Common myeloid progenitor, CD34-positive (primary cell): ENCODE data around the gene NFIA.

Source experiments
- CTCF ChIA-PET: fragments of 350-600 bp; sonication (Branson Sonifier 250); formaldehyde crosslinking; loops from one replicate; lab custom pipeline; 2021; ENCODE audit warnings: antibody characterized with exemption; lab: Charles Lee
- POLR2A ChIA-PET: fragments of 350-600 bp; sonication (Branson Sonifier 250); formaldehyde crosslinking; loops from one replicate; lab custom pipeline; 2021; ENCODE audit warnings: antibody characterized with exemption; lab: Charles Lee
- DNase-seq, 3 donors: peaks; one replicate each; pipeline versions ENCODE4 v3.0.0 to v3.0.0-alpha.2; 2013
- H3K27ac ChIP-seq, 2 experiments: 1 replicate in 1 of 2; 2 replicates in 1 of 2; pipeline ENCODE4 v1.7.0; 2013; ENCODE audit warnings: inconsistent platforms in 2 of 2, low read length in 2 of 2, mild to moderate bottlenecking in 2 of 2, low read depth in 1 of 2, moderate library complexity in 1 of 2; ENCODE audit not compliant: severe bottlenecking in 2 of 2, insufficient read depth in 1 of 2, poor library complexity in 1 of 2
- H3K27me3 ChIP-seq, 5 experiments: replicated peaks in 2 of 5; 1 replicate in 3 of 5; 2 replicates in 2 of 5; pipeline versions ENCODE4 v1.6.1 to v1.7.0; 2013; ENCODE audit warnings: low read length in 4 of 5, mild to moderate bottlenecking in 2 of 5, moderate library complexity in 2 of 5, inconsistent platforms in 1 of 5; ENCODE audit not compliant: insufficient read depth in 5 of 5, control insufficient read depth in 4 of 5
- H3K36me3 ChIP-seq, 4 experiments: 1 replicate in 2 of 4; 2 replicates in 2 of 4; pipeline versions ENCODE4 v1.6.1 to v1.7.0; 2013; ENCODE audit warnings: low read length in 3 of 4, control low read depth in 1 of 4, mild to moderate bottlenecking in 1 of 4; ENCODE audit not compliant: control insufficient read depth in 4 of 4, insufficient read depth in 4 of 4
- H3K4me1 ChIP-seq, 4 experiments: 1 replicate in 3 of 4; 2 replicates in 1 of 4; pipeline versions ENCODE4 v1.6.1 to v1.7.1; 2013; ENCODE audit warnings: low read length in 3 of 4, mild to moderate bottlenecking in 3 of 4, control low read depth in 1 of 4, inconsistent platforms in 1 of 4, moderate library complexity in 1 of 4; ENCODE audit not compliant: control insufficient read depth in 4 of 4, insufficient read depth in 4 of 4; ENCODE audit errors: control extremely low read depth in 1 of 4
- H3K4me3 ChIP-seq, 7 experiments: 1 replicate in 4 of 7; 2 replicates in 3 of 7; pipeline versions ENCODE4 v1.5.1 to v1.7.0; 2013; ENCODE audit warnings: mild to moderate bottlenecking in 7 of 7, low read length in 6 of 7, moderate library complexity in 6 of 7, inconsistent platforms in 2 of 7, low read depth in 2 of 7, control low read depth in 1 of 7; ENCODE audit not compliant: insufficient read depth in 4 of 7, control insufficient read depth in 1 of 7; ENCODE audit errors: extremely low read depth in 1 of 7
- H3K9me3 ChIP-seq, 5 experiments: 1 replicate in 4 of 5; 2 replicates in 1 of 5; pipeline versions ENCODE4 v1.6.1 to v1.7.1; 2013; ENCODE audit warnings: low read length in 4 of 5, mild to moderate bottlenecking in 2 of 5, inconsistent platforms in 1 of 5, low read depth in 1 of 5, moderate library complexity in 1 of 5; ENCODE audit not compliant: control insufficient read depth in 4 of 5, insufficient read depth in 2 of 5; ENCODE audit errors: control extremely low read depth in 1 of 5
- WGBS: methylation state at CpG from one replicate; pipeline ENCODE4 v1.1.5; 2013; ENCODE audit not compliant: insufficient coverage; 5-methylcytosine and 5-hydroxymethylcytosine counted together

Gene NFIA

DNA sequence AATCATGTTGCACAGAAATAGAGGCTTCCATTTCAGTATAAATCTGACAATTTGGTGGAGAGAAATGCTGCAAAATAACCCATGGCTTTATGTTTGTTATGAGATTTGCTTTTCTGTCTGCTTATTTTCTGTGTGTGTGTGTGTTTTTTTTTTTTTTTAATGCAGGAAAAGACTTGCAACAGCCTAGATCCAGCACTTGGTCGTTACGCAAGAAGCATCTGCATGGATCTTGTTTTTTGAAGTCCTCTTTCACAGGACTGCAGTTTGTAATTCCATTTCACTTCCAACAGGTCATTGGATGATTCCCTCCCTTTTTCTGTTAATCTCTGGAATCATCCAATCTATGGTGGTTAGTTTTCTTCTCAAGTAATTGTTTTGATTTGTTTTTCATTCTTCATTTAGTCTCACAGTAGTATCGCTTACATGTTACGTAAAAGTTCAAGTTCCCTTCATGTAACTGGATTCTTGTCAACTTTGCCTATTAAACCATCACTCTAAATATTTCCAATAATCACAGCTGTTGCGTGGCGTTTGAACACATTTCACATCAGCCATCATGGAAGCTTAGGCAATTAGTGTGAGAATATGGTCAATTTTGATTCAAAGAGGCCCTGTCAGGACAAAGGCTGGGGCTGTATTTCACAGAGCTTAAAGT lies 312.9 kb downstream of the NFIA start:
- CTCF ChIA-PET = no interaction called here
- Histone ChIP-seq H3K4me1 (no peaks in the 10 kb centered on the region), H3K9me3 (no peaks in the 10 kb centered on the region), H3K36me3 (no peaks in the 10 kb centered on the region), H3K4me3 (no peak overlapping the region), H3K27ac (no peak overlapping the region), H3K27me3 (no peaks in the 10 kb centered on the region)
- DNase-seq = no peak
- 94% methylated on average over 2 of the region's 6 CpGs for WGBS
- POLR2A ChIA-PET = no interaction called here

DNA sequence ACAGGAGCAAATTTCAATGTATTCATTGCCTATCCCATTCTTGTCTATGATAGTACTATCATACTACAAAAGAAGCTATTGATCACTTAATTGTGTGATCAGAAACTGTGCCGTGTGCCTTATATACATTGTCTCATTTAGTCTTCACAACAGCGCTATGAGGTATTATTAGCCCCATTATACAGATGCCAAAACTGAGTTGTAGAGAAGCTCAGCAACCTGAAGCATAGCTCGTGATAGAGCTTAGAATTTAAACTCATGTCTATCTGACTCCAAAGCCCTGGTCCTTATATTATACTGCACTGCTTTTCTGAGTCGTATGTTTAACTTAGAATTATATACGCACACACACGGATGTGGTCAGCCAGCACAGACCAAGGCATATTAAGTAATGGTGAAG lies 315.1 kb downstream of the NFIA start:
- POLR2A ChIA-PET = no interaction called here
- H3K36me3 ChIP-seq = no peaks in the 10 kb centered on the region
- no peak for DNase-seq
- H3K4me1 ChIP-seq = no peaks in the 10 kb centered on the region
- no peak overlapping the region for H3K27ac ChIP-seq
- CTCF ChIA-PET = interaction anchor here (0.9 to 1.5 kb wide), 2 partner anchors 12 to 191 kb away, joined by 4 to 5 read pairs; no protein-coding TSS in a partner anchor
- no peaks in the 10 kb centered on the region for H3K27me3 ChIP-seq
- H3K9me3 ChIP-seq = no peaks in the 10 kb centered on the region
- H3K4me3 ChIP-seq = no peak overlapping the region
- WGBS = 98% methylated on average over 5 of the region's 6 CpGs

DNA sequence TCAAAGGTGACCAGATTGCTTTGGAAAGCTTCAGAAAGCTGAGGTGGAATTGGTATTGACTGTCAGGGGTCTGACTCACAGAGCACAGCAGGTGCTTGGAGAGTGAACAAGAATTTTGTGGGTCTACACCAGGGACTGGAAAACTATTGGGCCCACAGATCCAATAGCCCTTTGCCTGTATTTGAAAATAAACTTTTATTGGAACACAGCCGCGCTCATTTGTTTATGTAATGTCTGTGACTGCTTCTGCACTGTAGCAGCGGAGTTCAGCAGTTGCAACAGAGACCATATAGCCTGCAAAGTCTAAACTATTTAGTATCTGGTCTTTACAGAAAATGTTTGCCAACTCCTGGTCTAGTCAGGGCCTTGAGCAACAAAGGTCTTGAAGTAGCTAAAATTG lies 315.6 kb downstream of the NFIA start:
- H3K36me3 ChIP-seq = no peaks in the 10 kb centered on the region
- POLR2A ChIA-PET = no interaction called here
- DNase-seq = no peak
- no peaks in the 10 kb centered on the region for H3K9me3 ChIP-seq
- no peaks in the 10 kb centered on the region for H3K27me3 ChIP-seq
- CTCF ChIA-PET = interaction anchor here (0.9 to 1.5 kb wide), 2 partner anchors 12 to 190 kb away, joined by 4 to 5 read pairs; no protein-coding TSS in a partner anchor
- no peaks in the 10 kb centered on the region for H3K4me1 ChIP-seq
- no peak overlapping the region for H3K27ac ChIP-seq
- H3K4me3 ChIP-seq = no peak overlapping the region
- 100% methylated on average over 3 of the region's 3 CpGs for WGBS

- Histone ChIP-seq H3K4me3 (no peak overlapping the region), H3K27me3 (no peaks in the 10 kb centered on the region), H3K36me3 (no peaks in the 10 kb centered on the region), H3K27ac (no peak overlapping the region), H3K4me1 (peaks cover 0 to 7% (median 4%) of the 10 kb centered on the region in 4 experiments), H3K9me3 (no peaks in the 10 kb centered on the region)
- DNase-seq = no peak
- POLR2A ChIA-PET = no interaction called here
- WGBS = no CpG with 5 or more reads among the region's 3 CpGs
- CTCF ChIA-PET = interaction anchor here (1.0 to 1.2 kb wide), 2 partner anchors 11 to 14 kb away, joined by 3 read pairs; no protein-coding TSS in a partner anchor
These were observed 316.8 kb downstream of the NFIA start for GRCh38 chr1:61399199-61399598.

GRCh38 chr1:61400131-61400770 lies 317.9 kb downstream of the NFIA start:
- POLR2A ChIA-PET = no interaction called here
- DNase-seq = no peak
- CTCF ChIA-PET = interaction anchor here (1.0 kb wide), 1 partner anchor 13 kb away, joined by 3 read pairs; no protein-coding TSS in a partner anchor

GRCh38 chr1:61400997-61401396 lies 318.6 kb downstream of the NFIA start:
- ChIA-PET POLR2A (no interaction called here), CTCF (no interaction called here)
- no peak overlapping the region for H3K27ac ChIP-seq
- no peaks in the 10 kb centered on the region for H3K27me3 ChIP-seq
- peaks cover 0 to 14% (median 7%) of the 10 kb centered on the region in 4 experiments for H3K4me1 ChIP-seq
- no peaks in the 10 kb centered on the region for H3K9me3 ChIP-seq
- no peak overlapping the region for H3K4me3 ChIP-seq
- H3K36me3 ChIP-seq = no peaks in the 10 kb centered on the region
- no peak for DNase-seq
- WGBS = 100% methylated on average over 2 of the region's 3 CpGs

More at GRCh38 chr1:61400131-61400770, 317.9 kb downstream of the NFIA start:
- WGBS = 100% methylated on average over 1 of the region's 5 CpGs
- Histone ChIP-seq H3K4me3 (no peak overlapping the region), H3K9me3 (no peaks in the 10 kb centered on the region), H3K27ac (no peak overlapping the region), H3K4me1 (peaks cover 0 to 14% (median 7%) of the 10 kb centered on the region in 4 experiments), H3K27me3 (no peaks in the 10 kb centered on the region), H3K36me3 (no peaks in the 10 kb centered on the region)
